Caco-2 (cell line): ENCODE measurements around the gene HASPIN. TPM values are rescaled to one million over a fixed set of nuclear protein-coding genes. Genes with fewer than 3 reads are reported as not detected.

Source experiments
- BruUV-seq: library from RNA; stranded (reverse); fragments of 400-500 nt; replicated peaks from 2 replicates; lab custom pipeline; 2021; lab: Mats Ljungman, UMichigan
- CTCF ChIA-PET: fragments of 300-600 bp; sonication (Branson Sonifier 250); formaldehyde crosslinking; loops from one replicate; lab custom pipeline; 2022; ENCODE audit warnings: antibody characterized with exemption; lab: Charles Lee
- POLR2A ChIA-PET: fragments of 300-600 bp; sonication (Branson Sonifier 250); formaldehyde crosslinking; loops from one replicate; lab custom pipeline; 2022; ENCODE audit warnings: antibody characterized with exemption; lab: Charles Lee
- DNase-seq, 2 experiments: peaks; one replicate each; pipeline versions ENCODE4 v3.0.0 to v3.0.0-alpha.2; 2020 to 2022
- H3K27me3 ChIP-seq: replicated peaks from 2 replicates; pipeline ENCODE4 v1.6.0; 2011; ENCODE audit warnings: low read length; ENCODE audit not compliant: control insufficient read depth, insufficient read depth
- H3K36me3 ChIP-seq: 2 replicates; pipeline ENCODE4 v1.5.1; 2011; ENCODE audit warnings: low read length; ENCODE audit not compliant: control insufficient read depth, insufficient read depth
- H3K4me1 ChIP-seq: fragments of 250-450 bp; sonication (Bioruptor Pico); 2 replicates; pipeline ENCODE4 v1.5.1; 2020; ENCODE audit warnings: mild to moderate bottlenecking
- H3K4me3 ChIP-seq: 2 replicates; pipeline ENCODE4 v1.5.1; 2011; ENCODE audit warnings: low read depth, mild to moderate bottlenecking, control low read depth, low read length
- H3K9me3 ChIP-seq: fragments of 250-450 bp; sonication (Bioruptor Pico); 2 replicates; pipeline ENCODE4 v1.5.1; 2020; ENCODE audit warnings: mild to moderate bottlenecking, moderate library complexity
- H3K27ac Mint-ChIP-seq: one replicate; pipeline ENCODE4 v1.8.0; 2022; ENCODE audit warnings: mixed read lengths; ENCODE audit not compliant: unreplicated experiment
- H3K27me3 Mint-ChIP-seq: one replicate; pipeline ENCODE4 v1.8.0; 2022; ENCODE audit warnings: mixed read lengths; ENCODE audit not compliant: insufficient read depth, unreplicated experiment
- H3K36me3 Mint-ChIP-seq: one replicate; pipeline ENCODE4 v1.8.0; 2022; ENCODE audit warnings: mild to moderate bottlenecking, mixed read lengths; ENCODE audit not compliant: insufficient read depth, unreplicated experiment
- H3K4me1 Mint-ChIP-seq: one replicate; pipeline ENCODE4 v1.8.0; 2022; ENCODE audit warnings: low read depth, mixed read lengths; ENCODE audit not compliant: unreplicated experiment
- H3K4me3 Mint-ChIP-seq: one replicate; pipeline ENCODE4 v1.8.0; 2022; ENCODE audit warnings: mild to moderate bottlenecking, moderate library complexity, mixed read lengths; ENCODE audit not compliant: unreplicated experiment
- H3K9me3 Mint-ChIP-seq: one replicate; pipeline ENCODE4 v1.8.0; 2022; ENCODE audit warnings: mixed read lengths; ENCODE audit not compliant: unreplicated experiment
- intact Hi-C: fragments of 100-400 bp; cut with micrococcal nuclease; formaldehyde crosslinking; loops from one replicate; pipeline ENCODE4 v1.10.0; 2022; ENCODE audit not compliant: unreplicated experiment
- total RNA-seq: library from RNA; stranded (reverse); gene quantifications from 2 replicates; pipeline ENCODE4 v1.2.3, GENCODE V29; 2022
- TF ChIP-seq, protein P1 (sequence below), 2 experiments: fragments of 200-600 bp in 1 of 2; IDR thresholded peaks; 1 replicate in 1 of 2; 2 replicates in 1 of 2; pipeline versions ENCODE4 v1.5.1 to v1.8.0; 2011 to 2022; ENCODE audit warnings: antibody characterized with exemption in 1 of 2, control low read depth in 1 of 2, inconsistent platforms in 1 of 2, low read depth in 1 of 2, low read length in 1 of 2, mild to moderate bottlenecking in 1 of 2, moderate library complexity in 1 of 2; ENCODE audit not compliant: insufficient read depth in 1 of 2, severe bottlenecking in 1 of 2, unreplicated experiment in 1 of 2

The HASPIN gene
- total RNA-seq, 1 experiment from 2014 or later: 9.5 TPM

DNA sequence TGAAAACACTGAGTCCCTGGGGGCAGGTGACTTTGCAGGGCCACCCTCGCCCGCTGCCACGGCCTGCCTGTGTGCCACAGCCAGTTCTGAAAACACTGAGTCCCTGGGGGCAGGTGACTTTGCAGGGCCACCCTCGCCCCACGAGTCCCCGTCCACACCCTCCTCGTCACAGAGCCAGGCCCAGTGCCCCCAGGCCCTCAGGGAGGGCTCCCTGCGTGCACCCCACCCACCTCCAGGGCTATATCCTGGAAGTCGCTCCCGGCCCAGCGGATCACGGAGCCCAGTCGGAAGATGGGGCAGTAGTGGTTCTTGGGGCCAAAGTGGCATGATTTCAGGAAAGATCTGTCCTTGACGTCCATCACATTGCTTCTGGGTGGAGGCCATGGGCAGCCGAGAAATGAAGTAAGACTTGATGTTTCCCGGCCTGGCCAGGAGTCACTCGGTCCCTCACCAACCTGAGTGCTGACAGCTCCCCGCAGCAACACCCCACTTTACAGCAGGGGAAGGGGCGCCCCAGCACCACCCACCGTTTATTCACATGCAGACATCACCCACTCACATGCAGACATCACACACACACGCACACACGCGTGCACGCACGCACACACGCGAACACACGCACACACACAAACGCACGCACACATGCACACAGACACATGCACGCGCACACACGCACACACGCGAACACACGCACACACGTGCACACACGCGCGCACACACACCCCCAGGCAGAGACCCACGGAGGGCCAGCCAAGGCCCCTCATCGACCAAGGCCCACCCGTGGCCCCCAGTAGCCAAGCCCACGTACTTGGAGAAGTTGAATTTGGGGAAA is 34.2 kb upstream of the HASPIN start:
- H3K9me3 Mint-ChIP-seq: no peaks in the 10 kb centered on the region
- Histone ChIP-seq H3K27me3 (no peaks in the 10 kb centered on the region), H3K36me3 (no peaks in the 10 kb centered on the region), H3K9me3 (no peaks in the 10 kb centered on the region), H3K4me1 (no peaks in the 10 kb centered on the region), H3K4me3 (no peak overlapping the region)
- intact Hi-C loops: no loop called here
- H3K4me3 Mint-ChIP-seq: no peak overlapping the region
- DNase-seq: no peak
- no peaks in the 10 kb centered on the region for H3K27me3 Mint-ChIP-seq
- no peaks in the 10 kb centered on the region for H3K4me1 Mint-ChIP-seq
- POLR2A ChIA-PET: no interaction called here
- no peak overlapping the region for H3K27ac Mint-ChIP-seq
- no TSS peak for BruUV-seq
- TF ChIP-seq, protein P1, sequence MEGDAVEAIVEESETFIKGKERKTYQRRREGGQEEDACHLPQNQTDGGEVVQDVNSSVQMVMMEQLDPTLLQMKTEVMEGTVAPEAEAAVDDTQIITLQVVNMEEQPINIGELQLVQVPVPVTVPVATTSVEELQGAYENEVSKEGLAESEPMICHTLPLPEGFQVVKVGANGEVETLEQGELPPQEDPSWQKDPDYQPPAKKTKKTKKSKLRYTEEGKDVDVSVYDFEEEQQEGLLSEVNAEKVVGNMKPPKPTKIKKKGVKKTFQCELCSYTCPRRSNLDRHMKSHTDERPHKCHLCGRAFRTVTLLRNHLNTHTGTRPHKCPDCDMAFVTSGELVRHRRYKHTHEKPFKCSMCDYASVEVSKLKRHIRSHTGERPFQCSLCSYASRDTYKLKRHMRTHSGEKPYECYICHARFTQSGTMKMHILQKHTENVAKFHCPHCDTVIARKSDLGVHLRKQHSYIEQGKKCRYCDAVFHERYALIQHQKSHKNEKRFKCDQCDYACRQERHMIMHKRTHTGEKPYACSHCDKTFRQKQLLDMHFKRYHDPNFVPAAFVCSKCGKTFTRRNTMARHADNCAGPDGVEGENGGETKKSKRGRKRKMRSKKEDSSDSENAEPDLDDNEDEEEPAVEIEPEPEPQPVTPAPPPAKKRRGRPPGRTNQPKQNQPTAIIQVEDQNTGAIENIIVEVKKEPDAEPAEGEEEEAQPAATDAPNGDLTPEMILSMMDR (IDR thresholded peaks at IDR 0.05; ENCODE audit: insufficient read depth in 1 of 2, low read depth in 1 of 2, low read length in 1 of 2, severe bottlenecking in 1 of 2, unreplicated experiment in 1 of 2): no peak
- CTCF ChIA-PET: no interaction called here
- H3K36me3 Mint-ChIP-seq: no peaks in the 10 kb centered on the region

DNA sequence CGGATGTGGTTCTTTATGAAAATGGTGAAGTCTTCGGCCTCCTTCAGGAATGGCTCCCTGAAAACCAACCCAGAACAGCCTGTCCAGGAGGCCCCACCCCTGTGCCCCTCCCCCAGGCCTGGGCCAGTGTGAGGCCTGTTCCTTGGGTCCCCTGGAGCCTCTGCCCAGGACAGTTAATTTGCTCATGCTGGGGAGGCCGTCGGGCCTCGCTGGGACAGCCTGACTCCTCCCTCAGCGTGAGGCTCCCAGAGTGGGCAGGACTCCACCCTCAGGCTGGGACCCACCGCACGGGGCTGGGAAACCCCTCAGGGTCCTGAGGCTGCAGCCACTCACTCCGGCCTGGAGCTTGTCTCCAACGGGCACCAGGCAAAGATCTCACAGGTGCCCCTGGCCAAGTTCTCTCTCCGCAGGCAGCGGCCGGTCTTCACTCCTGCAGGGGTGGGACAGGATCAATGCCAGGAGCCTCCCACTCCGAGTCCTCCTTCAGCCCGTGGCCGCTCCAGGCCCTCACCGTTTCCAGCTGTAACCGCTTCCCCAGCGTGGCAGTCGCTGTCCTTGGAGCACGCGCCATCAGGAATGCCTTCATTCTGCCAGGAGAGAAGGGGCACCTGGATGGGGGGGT is 33.5 kb upstream of the HASPIN start:
- no peaks in the 10 kb centered on the region for H3K27me3 Mint-ChIP-seq
- H3K36me3 ChIP-seq: no peaks in the 10 kb centered on the region
- H3K9me3 ChIP-seq: no peaks in the 10 kb centered on the region
- H3K9me3 Mint-ChIP-seq: no peaks in the 10 kb centered on the region
- H3K27me3 ChIP-seq: no peaks in the 10 kb centered on the region
- H3K36me3 Mint-ChIP-seq: no peaks in the 10 kb centered on the region
- no peak for DNase-seq
- ChIA-PET POLR2A (no interaction called here), CTCF (no interaction called here)
- intact Hi-C loops: no loop called here
- H3K4me3 ChIP-seq: no peak overlapping the region
- no peaks in the 10 kb centered on the region for H3K4me1 ChIP-seq
- no peak overlapping the region for H3K4me3 Mint-ChIP-seq
- no TSS peak for BruUV-seq
- H3K27ac Mint-ChIP-seq: no peak overlapping the region
- TF ChIP-seq, protein P1 (IDR thresholded peaks at IDR 0.05; ENCODE audit: insufficient read depth in 1 of 2, low read depth in 1 of 2, low read length in 1 of 2, severe bottlenecking in 1 of 2, unreplicated experiment in 1 of 2): no peak
- H3K4me1 Mint-ChIP-seq: no peaks in the 10 kb centered on the region

DNA sequence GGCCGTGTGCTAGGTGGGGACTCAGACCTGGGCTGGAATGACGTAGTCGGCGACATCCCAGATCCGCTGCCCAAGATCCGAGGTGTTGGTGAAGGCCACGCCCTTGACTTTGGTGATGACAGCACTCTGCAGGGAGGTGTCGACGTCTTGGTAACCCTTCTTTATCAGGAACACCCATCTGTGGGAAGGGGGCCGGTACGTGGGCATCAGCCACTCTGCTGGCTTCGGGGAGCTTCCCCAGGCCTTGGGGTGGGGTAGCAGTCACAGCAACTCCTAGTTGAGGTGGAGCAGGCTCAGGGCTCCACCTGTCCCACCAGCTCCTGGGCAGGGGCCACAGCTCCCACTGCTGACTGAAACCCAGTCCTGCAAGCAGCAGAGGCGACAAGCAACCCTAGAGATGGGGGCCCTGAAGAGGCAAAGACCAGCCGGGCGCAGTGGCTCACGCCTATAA is 32.1 kb upstream of the HASPIN start:
- H3K9me3 Mint-ChIP-seq: no peaks in the 10 kb centered on the region
- TF ChIP-seq, protein P1 (IDR thresholded peaks at IDR 0.05; ENCODE audit: insufficient read depth in 1 of 2, low read depth in 1 of 2, low read length in 1 of 2, severe bottlenecking in 1 of 2, unreplicated experiment in 1 of 2): no peak
- Histone ChIP-seq H3K4me3 (no peak overlapping the region), H3K4me1 (no peaks in the 10 kb centered on the region), H3K27me3 (no peaks in the 10 kb centered on the region), H3K9me3 (no peaks in the 10 kb centered on the region), H3K36me3 (no peaks in the 10 kb centered on the region)
- BruUV-seq: no TSS peak
- H3K27me3 Mint-ChIP-seq: no peaks in the 10 kb centered on the region
- no peaks in the 10 kb centered on the region for H3K4me1 Mint-ChIP-seq
- no peak overlapping the region for H3K4me3 Mint-ChIP-seq
- no peak for DNase-seq
- intact Hi-C loops: no loop called here
- ChIA-PET CTCF (no interaction called here), POLR2A (no interaction called here)
- H3K27ac Mint-ChIP-seq: no peak overlapping the region
- no peaks in the 10 kb centered on the region for H3K36me3 Mint-ChIP-seq
